Raji (cell line): ENCODE data around the gene TTC21A.

Source experiments
- POLR2A ChIP-seq: IDR thresholded peaks from 2 replicates; pipeline ENCODE4 v1.6.1; 2011; ENCODE audit warnings: low read depth, low read length, control low read depth; ENCODE audit not compliant: insufficient read depth

Gene TTC21A

GRCh38 chr3:39105687-39106063, 1.8 kb upstream of the TTC21A start:
- no peak for TF ChIP-seq POLR2A

- TF ChIP-seq POLR2A = no peak
Measured at GRCh38 chr3:39106281-39106811, 1.1 kb upstream of the TTC21A start.

GRCh38 chr3:39106851-39107387, 561 bp upstream of the TTC21A start:
- TF ChIP-seq POLR2A = no peak

GRCh38 chr3:39108200-39108710, 775 bp downstream of the TTC21A start:
- TF ChIP-seq POLR2A = peak; percentile 41; the same call in 1 of the 2 replicates

GRCh38 chr3:39109086-39109485, 1.6 kb downstream of the TTC21A start:
- TF ChIP-seq POLR2A = no peak

- no peak for TF ChIP-seq POLR2A
Measured at GRCh38 chr3:39110041-39110639, 2.7 kb downstream of the TTC21A start.

- no peak for TF ChIP-seq POLR2A
Measured at GRCh38 chr3:39112113-39112512, 4.6 kb downstream of the TTC21A start.

GRCh38 chr3:39112535-39112934, 5.1 kb downstream of the TTC21A start:
- TF ChIP-seq POLR2A = no peak

- TF ChIP-seq POLR2A = no peak
Measured at GRCh38 chr3:39113291-39113690, 5.8 kb downstream of the TTC21A start.

GRCh38 chr3:39114456-39114855, 7.0 kb downstream of the TTC21A start:
- TF ChIP-seq POLR2A = no peak

- no peak for TF ChIP-seq POLR2A
Measured at GRCh38 chr3:39115870-39116269, 8.4 kb downstream of the TTC21A start.

- no peak for TF ChIP-seq POLR2A
Measured at GRCh38 chr3:39118079-39118478, 10.6 kb downstream of the TTC21A start.

GRCh38 chr3:39118931-39119660, 11.6 kb downstream of the TTC21A start:
- TF ChIP-seq POLR2A = no peak

- 0 out of 2 replicates have a peak, but pooled peaks have one; percentile 10 for TF ChIP-seq POLR2A
Measured at GRCh38 chr3:39121621-39122020, 14.1 kb downstream of the TTC21A start.

- TF ChIP-seq POLR2A = peak; percentile 39; the same call in 1 of the 2 replicates
Measured at GRCh38 chr3:39122813-39123212, 15.3 kb downstream of the TTC21A start.
